ENCODE results near the gene TNFRSF8.

GRCh38 chr1:12059722-12060464 is 3.2 kb upstream of the TNFRSF8 start:
- no peak for TF ChIP-seq CTCF (IDR thresholded peaks at IDR 0.05 in 8 of 11, conservative IDR thresholded peaks at IDR 0.05 in 3 of 11)
- TF ChIP-seq POLR2AphosphoS5 (IDR thresholded peaks at IDR 0.05): no peak
- no peak for TF ChIP-seq POLR2A (IDR thresholded peaks at IDR 0.05)

All from spleen (tissue), 7 donors.